ENCODE data around the gene KRT32.

Gene KRT32

DNA sequence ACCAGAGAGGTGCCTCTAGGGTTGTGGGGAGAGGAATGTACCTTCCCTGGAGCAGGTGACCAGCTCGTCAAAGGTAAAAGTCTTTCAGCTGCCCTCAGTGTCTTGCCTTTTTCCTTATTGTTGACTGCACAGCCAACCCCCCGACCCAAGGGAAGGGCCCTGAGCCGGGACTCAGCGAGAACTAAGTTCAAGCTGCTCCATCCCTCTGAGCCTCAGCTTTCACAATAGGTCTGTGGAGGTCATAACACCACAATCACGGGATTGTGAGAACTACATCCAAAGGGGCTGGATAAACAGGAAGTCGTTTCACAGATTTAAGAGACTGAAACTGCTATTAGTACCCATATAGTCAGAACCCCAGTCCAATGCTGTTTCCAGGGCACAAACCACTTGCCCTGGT, 25.2 kb upstream of the KRT32 start:
- no peak for DNase-seq

DNA sequence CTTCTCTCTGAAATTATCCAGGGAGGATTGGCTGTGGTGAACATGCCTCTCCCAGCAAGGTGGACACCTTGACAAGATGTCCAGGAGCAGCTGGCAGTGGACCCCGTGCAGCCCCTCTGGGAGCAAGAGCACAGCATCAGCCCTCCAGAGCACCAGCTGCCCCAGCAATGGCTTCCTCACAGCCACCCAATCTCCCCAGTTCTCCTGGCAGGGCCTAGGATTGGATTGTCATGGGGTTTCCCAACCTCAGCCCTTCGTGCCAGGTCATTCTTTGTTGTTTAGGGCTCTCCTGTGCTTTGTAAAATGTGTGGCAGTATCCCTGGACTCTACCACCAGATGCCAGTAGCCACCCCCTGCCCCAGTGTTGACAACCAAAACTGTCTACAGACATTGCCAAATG, 24.3 kb upstream of the KRT32 start:
- no peak for DNase-seq

DNA sequence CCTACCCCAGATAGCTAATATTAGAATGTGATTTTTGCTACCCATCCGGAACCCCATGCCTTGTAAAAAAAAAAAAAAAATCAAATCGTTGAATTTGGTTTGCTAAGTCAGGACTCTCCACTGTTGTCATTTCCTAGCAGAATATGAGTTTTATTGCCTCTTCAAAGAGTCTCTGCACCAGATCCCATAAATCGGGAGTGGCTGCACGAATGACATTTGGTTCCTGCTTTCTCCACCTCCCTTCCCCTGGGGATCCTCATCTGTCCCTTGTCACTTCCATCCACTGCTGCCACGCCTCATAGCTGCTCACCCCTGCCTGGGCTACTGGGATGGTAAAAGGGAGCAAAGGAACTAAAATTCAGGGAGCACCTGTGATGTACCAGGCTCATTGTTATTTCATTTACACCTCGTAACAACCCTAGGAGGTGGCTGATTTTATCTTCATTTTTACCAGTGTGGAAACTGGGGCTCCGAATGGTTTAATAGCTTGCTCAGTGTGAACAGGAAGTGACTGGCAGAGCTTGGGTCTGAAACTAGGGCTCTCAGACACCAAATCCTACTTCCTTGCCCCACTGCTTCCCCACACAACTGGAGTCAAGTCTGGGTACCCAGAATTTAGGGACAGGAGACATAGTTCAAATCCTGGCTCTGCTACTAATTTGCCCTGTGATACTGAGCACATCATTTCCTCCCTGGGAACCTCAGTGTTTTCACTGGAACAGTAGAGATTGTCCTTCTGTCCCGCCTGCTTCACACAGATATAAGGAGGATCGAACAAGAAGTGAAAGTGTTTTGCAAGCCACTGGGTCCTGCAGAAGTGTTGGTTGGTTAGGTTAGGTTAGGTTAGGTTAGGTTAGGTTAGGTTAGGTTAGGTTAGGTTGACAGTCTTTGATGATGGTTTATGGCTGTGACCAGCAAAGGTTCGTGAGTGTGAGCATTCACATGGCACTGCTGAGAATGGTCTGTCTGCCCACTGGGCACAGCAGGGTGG, 23.1 kb upstream of the KRT32 start:
- no peak for DNase-seq

- DNase-seq: no peak
Observed at GRCh38 chr17:41489531-41489930, 22.3 kb upstream of the KRT32 start, which contains the start of gene KRT36. KRT36 (minus strand) TSS chr17:41489910; CDS start chr17:41489864, 46 bp downstream.

- peak; percentile 43 for DNase-seq
Observed at GRCh38 chr17:41486809-41487530, 19.8 kb upstream of the KRT32 start.

DNA sequence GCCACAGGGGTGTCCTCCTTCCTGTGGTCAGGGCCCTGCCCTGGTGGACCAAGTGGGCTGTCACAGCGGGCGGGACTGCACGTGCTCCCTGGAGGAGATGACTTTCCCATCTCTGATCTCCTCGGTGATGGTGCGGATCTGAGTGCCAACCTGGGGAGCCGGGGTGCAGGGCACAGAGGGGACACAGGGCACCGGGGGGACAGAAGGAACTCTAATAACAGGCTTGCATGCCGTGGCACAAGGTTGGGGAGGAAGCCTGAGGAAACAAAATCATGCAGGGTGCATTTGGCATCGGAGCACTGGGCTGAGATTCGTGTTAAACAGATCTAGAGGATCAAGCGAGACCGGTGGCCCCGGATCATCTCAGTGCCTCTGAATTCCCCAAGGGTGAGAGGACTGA, 19.1 kb upstream of the KRT32 start:
- no peak for DNase-seq

GRCh38 chr17:41484920-41485904, 18.0 kb upstream of the KRT32 start:
- DNase-seq: no peak

DNA sequence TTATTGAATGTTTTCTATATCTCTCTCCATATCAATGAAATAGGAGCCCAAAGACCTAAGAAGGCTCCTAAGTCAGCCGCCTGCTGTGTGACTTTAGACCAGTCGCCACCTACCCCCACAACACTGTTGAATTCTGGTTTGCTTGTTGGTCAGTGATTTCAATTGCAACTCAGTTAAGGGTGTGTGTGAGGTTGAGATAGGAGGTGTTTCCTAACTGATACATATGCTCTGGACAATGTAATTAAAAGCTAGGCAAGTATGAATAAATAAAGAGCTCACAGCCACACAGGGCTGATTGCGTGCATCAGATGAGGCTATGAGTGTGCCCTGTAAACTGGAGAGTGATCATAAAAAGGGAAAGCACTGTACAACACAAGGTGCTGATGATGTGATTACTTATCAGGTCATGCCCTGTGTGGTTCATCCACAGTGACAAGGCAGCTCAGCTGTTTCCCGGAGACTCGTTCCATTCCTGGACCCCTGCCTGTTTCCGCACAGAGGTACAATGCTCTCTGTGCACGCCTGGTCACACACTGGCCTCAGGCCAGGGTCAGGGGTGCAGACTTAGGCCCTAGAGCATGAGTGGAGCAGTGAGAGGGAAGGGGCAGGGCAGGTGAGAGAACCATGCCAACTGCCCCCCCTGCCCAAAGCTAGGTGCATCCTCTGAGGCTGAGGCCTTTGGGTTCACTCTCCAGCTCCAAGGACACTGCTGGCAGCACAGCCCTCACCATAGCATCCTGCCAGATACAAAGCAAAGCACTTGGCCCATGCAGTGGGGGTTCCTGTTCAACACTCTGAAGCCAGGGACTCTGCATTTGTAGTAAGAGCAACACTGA, 17.0 kb upstream of the KRT32 start:
- no peak for DNase-seq

GRCh38 chr17:41483531-41483930, 16.3 kb upstream of the KRT32 start:
- DNase-seq: no peak

DNA sequence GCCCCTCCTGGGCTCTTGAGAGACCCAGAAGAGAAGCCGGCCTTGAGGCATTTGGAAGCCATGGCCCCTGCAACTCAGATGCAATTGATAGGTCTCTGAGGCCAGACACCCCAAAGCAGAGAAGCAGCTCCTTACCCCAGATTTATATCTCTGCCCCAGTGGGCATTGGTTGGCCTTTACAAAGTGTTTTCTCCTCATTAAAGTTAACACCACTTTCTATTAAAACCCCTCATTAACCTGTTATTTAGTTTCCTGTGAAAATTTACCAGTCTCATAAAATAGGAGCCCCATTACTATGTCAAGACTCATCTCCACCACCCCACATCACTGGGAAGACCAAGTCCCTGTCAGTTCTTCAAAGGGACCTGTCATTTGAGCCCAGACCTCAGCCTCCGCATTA, 13.8 kb upstream of the KRT32 start, which contains the start of gene KRT35:
Gene KRT35, minus strand, starts transcription at position 116 of the 400 bp plus-strand sequence. Its CDS starts 54 bp downstream, at position 62.
- DNase-seq: no peak

DNA sequence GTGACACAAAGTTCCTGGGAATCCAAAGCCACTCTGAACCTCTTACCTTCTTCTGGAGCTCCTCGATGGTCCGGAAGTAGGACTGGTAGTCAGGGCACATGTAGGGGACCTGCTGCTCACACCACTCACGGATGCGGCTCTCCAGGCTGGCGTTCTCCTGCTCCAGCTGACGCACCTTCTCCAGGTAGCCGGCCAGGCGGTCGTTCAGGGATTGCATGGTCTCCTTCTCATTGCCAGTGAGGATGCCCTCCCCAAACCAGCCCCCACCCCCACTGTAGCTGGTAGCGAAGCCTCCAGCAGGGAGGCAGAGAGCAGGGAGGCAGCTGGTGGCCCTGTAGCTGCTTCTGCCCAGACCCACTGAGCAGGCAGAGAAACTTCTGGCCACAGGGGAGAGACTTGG, 13.4 kb upstream of the KRT32 start:
- DNase-seq: no peak

DNA sequence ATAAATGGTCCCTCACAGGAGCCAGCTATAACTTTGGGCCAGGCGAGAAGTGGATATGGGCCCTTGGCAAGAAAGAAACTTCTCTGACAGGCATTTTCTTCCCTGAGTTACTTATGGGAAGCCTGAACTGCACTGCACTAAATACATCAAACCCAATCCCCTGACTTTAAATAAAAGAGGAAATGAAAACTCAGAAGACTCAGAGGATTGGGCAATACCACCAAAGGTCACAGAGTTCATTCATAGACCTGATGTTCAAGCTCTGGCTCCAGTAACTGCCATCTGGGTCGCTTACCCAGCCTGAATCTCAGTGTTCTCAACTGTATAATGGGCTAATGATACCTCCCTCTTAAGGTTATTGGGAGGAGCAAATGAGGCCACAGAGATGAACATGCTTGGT, 12.9 kb upstream of the KRT32 start:
- DNase-seq: no peak

GRCh38 chr17:41478237-41478636, 11.1 kb upstream of the KRT32 start:
- DNase-seq: no peak

GRCh38 chr17:41476866-41477815, 10.0 kb upstream of the KRT32 start:
- DNase-seq: no peak

DNA sequence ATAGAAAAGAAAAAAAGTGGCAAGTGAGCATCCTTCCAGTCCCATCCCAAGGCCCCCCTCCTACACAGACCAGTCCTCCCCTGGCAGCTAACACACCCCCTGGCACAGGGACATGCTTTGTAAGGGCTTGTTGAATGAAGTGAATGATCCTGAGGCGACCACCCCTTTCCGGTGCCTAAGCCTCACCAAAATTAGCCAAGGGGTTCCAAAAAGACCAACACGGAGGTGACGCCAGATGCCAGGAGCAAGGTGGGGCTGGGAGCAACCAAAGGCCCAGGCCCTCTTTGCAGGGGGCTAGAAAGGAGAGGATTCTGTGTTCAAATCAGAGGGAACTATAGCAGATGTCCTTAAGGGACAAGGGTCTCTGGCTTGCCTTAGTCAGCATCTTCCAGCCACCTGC, 8.2 kb upstream of the KRT32 start:
- DNase-seq: no peak

GRCh38 chr17:41474863-41475262, 7.7 kb upstream of the KRT32 start:
- DNase-seq: no peak

GRCh38 chr17:41468346-41468745, 1.2 kb upstream of the KRT32 start:
- no peak for DNase-seq

- DNase-seq: no peak
Observed at GRCh38 chr17:41467561-41467960, 375 bp upstream of the KRT32 start.

DNA sequence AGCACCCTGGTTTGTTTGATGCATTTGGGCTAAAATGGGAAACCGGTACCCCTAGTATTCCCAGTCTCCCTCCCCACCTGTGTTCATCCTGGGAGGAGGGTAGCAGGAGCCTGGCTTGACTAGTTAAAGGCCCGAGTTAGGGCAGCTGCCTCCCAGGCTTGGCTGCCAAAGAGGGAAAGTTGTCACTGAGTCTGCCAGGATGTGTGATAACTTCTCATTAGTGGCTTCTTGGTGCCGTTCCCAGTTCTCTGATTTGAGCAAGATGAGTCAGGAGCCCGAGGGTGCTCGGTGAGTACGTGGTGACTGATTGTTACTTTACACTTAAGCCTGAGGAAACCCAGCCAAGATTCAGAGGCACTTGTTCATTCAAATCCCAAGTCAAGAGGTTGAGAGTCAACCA, 2.5 kb downstream of the KRT32 start:
- no peak for DNase-seq

- no peak for DNase-seq
Observed at GRCh38 chr17:41464173-41464572, 3.0 kb downstream of the KRT32 start.

Data from stimulated activated CD4-positive, alpha-beta T cell treated with anti-CD3 and anti-CD28 coated beads, Interleukin-1b, Interleukin-23, amount 100 ng/mL, for 48 hours (primary cell).